HG03457 (cell line): Measurements from ENCODE around the gene SLC20A1.
A peak's percentile ranks its signal among the peaks of the same experiment; 100 is the strongest.

ENCODE experiments used
- ATAC-seq: cut with Tn5 transposase; IDR thresholded peaks from one replicate; pipeline ENCODE4 v1.9.1; 2021; ENCODE audit warnings: moderate number of reproducible peaks; ENCODE audit not compliant: unreplicated experiment

SLC20A1 gene

DNA sequence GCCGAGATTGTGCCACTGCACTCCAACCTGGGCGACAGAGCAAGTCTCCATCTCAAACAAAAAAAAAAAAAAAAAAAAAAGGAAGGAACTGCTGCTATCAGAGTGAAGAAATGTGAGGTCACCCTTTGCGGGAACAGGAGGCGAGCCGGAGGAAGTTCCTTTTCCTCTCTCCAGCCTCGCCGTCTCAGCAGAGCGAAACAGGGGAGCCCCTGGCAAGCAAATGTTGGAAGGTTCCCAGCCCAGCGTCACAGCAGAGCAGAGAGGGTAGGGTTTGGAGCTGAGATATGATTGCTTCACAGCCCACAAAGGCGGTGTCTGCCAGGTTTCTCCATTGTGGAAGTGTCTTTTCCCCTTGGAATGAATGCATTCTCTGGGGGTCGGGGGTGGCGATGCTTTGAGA lies 28.5 kb downstream of the SLC20A1 start:
- ATAC-seq, result no peak

DNA sequence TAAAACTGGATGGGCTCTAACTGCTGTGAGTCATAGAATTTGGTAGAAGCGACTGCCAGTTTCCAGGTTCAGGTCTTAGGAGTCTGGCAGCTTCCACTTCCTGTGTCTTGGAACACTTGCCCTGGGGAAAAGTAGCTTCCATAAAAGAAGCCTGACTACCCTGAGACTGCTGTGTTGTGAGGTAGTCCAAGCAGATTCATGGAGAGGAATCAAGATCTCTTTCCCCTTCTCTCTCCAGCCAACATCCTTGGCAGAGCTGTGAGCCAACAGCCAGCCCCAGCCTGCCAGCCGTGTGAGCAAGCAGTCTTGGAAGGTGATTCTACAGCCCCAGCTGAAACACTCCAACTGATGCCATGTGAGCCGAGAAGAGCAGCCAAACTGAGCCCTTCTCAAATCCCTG lies 33.7 kb downstream of the SLC20A1 start:
- ATAC-seq, result no peak

DNA sequence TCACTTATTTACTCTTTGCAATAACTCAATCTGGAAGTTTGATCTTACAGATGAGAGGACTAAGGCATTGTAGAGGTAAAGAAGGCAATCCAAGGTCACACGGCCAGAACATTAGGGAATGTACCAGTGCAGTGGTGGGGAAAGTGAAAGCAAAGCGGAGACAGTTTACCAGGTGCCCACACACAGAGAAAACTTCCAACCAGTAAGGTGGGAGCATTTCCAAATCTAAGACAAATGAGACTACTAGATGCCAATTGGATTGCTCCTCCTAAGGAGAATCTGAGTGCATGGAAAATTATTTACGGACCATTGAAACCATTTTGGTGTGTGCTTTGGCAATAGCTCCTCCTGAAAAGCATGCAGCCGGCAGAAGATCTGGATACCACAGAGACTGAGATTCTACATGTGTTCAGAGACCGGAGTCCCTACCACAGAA lies 34.9 kb downstream of the SLC20A1 start:
- ATAC-seq, result no peak

DNA sequence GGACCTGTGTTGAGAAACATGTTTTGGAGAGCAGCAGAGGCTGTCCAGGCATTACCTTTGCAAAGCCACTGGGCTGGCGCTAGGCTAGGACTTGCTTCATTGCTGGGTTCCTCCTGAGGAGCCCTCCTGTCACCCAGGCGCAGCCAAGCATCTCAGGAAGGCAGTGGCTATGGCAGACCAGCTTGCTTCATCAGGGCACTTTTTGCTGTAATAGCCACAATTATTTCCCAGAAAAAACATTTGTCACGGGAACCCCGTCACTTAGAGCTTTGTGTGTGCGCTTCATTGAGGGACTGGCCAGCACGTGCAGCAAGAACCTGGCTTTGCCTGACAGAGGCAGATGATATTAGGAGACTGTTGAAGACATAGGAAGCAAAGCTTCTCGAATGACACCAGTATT lies 36.4 kb downstream of the SLC20A1 start:
- no peak for ATAC-seq

DNA sequence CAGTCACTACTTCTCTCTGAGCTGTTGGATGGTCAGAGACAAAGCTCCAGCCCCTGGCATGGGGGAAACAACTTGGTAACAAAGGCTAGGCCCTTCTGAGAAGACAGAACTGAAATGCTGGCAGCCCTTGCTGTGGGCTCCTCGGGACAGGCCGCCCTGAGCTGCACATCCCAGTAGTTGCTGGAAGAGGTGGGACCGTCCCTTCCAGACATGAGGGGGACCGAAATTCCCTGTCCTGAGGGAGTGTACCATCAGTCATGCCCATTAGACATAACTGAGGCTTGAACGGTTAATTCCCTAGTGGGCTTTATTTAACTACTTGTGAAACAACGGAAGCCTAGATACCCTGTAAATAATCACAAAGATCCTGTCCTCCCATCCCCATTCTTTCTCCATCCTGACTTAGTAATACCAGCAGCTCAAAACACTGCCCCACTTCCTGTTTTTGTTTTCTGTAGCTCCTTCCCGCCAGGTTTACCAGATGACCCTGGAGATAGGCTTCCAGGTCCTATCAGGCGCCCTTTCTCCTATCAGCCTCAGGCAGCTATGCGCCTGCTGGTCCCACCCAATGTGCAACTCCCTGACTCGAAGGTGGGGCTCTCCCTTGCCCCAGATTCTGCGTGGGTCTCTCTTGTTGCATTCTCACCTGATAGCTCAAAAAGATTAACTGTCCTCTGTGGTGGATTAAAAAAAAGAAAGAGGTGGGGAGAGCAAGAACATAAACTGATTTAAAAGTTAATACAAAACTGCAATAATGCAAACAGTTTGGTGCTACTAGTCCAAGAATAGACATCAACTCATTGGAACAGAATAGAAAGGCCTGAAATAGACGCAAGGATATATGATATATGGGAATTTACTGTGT lies 38.0 kb downstream of the SLC20A1 start:
- no peak for ATAC-seq

DNA sequence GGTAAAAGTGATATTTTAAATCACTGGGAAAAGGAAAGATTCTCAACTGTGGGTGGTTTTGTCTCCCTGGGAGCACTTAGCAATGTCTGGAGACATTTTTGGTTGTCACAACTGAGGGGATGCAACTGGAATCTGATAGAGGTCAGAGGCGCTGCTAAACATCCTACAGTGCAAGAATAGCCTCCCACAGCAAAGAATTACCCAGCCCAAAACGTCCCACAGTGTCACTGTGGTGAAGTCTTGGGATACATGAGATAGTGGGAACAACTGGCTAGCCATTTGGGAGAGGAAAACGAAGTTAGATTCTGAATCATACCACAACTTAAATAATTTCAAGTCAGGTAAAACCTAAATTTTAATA lies 38.7 kb downstream of the SLC20A1 start:
- ATAC-seq, result no peak

DNA sequence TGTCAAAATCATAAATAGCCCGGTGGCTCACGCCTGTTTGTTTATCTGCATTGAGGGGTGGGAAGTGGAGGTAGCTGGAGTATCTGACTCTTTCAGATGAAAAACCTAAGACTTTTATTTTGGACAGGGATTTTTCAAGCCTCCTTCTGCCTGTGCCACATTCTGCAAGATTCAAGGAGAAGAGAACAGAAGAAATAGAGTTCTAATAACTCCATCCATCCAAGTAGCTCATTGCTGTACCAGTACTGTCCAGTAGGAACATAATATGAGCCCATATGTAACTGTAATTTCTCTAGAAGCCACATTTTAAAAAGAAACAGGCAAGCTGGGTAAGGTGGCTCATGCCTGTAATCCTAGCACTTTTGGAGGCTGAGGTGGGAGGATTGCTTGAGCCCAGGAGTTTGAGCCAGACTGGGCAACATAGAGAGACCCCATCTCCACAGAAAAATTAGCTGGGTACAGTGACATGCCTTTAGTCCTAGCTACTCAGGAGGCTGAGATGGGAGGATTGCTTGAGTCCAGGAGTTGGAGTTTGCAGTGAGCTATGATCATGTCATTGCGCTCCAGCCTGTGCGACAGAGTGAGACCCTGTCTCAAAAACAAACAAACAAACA lies 39.6 kb downstream of the SLC20A1 start:
- no peak for ATAC-seq

DNA sequence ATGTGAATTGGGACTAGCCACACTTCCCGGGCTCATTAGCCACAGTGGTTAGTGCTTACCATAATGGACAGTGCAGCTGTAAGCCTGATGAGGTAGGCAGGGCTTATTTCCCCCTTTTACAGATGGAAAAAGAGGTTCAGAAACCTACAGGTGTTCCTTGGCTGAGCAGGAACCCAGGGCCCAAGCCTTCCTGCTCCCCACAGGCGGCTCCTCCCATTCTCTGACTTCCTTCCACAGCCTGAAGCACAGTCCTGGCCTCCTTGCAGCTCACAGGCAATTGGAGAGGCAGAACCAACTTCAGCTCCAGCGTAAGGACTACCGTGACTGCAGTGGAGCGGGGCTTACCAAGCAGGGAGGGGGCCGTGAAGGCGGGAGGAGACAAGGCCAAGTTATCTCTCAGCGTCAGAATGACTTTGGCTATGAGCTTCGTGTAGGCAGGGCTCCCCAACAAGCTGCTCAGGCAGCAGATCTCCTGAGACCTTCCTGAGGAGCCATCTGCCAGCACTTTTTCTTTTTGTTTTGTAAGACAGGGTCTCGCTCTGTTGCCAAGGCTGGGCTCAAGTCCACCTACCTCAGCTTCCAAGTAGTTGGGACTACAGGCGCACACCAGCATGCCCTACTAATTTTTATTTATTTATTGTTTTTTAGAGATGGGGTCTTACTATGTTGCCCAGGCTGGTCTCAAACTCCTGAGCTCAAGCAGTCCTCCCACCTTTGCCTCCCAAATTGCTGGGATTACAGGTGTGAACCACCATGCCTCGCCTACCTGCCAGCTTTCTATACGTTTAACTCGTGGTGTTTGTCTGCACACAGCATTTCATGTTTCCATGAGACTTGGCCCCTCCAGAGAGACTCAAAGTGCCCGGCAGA lies 40.8 kb downstream of the SLC20A1 start:
- ATAC-seq, result no peak

DNA sequence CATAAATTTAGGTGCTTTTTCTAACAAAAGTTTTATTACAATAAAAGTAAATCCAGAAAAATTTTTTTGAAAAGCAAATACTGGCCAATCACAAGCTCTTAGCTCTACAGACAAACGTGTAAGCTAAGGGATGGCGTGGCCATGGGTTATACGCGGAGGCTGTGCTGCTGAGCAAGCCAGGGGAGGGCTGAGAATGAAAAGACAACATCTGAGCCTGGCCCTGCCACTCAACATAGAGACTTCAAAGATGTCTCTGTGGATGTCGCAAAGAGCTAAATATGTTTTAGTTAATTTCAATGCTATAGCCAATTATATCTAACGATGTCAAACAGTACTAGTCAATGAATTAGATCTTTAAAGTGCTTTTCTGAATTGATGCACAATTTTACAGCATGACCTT lies 41.8 kb downstream of the SLC20A1 start:
- no peak for ATAC-seq

DNA sequence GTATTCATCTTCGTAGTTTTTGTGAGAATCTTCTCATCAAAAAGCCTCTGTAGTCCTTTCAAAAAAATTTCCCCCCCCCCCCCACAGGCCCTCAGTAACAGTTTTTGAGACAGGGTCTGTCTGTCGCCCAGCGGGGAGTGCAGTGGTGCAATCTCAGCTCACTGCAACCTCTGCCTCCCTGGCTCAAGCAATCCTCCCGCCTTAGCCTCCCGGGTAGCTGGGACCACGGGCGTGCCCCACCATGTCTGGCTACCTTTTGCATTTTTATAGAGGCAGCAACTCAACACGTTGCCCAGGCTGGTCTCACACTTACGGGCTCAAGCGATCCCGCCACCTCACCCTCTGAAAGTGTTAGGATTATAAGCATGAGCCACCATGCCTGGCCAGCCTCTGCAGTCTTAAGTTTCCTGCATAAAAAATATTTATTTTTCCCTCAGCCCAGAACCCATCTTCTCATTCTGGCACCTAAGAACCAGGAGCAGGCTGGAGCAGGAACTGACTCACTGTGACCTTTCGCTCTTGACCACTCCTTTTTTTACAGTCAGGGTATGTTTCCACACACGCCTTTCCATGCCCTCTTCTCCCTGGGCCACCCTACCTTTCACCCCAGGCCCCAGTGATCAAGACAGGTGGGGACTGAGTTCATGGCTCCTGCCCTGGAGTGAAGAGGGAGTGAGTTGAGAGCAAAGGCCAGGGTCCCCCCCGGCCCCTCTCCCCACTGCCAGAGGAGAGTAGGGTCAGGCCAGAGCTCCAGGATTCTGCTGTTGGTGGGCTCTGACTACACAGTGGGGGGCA lies 42.5 kb downstream of the SLC20A1 start:
- ATAC-seq, result no peak

DNA sequence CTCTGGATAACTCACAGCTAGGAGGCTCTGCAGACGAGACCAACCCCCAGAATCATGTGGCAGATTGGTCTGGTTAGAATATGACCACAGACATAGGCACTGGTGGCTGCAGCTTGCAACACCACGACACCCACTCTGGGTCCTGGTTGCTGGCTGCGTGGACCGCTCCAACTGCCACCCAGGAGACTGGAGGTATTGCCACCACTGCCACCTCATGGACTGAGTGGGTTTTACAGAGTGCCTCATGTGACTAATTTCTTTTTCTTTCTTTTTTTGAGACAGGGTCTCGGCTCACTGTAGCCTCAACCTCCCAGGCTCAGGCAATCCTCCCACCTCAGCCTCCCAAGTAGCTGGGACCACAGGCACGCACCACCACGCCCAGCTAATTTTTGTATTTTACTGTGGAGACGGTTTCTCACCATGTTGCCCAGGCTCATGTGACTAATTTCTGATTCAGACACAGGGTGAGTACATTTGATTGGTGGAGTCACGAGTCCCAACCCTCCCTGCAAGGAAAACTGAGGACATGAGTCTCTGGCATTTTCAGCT lies 45.2 kb downstream of the SLC20A1 start:
- ATAC-seq, result no peak

DNA sequence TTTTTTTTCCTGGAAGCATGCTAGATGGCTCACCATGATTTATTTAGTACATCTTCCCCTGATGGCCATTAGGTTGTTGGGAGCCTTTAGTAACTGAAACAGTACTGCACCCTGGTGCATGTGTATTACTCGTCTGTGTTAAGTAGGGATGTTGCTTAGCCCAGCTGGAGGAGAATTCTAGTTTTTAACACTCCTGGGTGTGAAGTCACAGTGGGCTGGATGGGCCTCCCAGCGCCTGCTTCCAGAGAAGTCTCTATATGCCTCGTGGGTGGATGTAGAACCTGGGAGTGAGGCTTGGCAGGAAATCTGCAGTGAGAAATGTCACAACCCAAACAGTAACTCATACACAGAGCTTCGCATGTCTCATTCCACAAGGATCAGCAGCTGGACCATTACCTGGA lies 46.1 kb downstream of the SLC20A1 start:
- ATAC-seq, result no peak

DNA sequence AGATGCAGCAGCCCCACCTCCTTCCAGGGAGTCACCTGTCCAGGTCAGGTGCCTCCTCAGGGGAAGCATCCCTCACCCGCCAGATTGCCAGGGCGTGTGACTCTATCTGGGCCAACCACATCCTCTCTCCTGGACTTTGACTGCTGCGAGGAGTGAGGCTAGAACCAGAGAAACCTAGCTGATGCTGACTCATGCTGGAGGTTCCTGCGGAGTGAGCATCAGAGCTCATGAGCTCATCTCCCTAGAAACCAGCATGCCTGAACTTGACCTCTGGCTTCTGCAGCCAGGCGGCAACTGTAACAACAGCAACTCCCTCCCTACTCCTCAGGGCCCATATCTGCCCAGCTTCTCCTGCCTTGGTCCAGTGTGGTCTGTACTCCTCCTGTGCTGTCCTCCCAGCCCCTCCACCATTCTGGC lies 46.8 kb downstream of the SLC20A1 start:
- peak; percentile 63 for ATAC-seq

DNA sequence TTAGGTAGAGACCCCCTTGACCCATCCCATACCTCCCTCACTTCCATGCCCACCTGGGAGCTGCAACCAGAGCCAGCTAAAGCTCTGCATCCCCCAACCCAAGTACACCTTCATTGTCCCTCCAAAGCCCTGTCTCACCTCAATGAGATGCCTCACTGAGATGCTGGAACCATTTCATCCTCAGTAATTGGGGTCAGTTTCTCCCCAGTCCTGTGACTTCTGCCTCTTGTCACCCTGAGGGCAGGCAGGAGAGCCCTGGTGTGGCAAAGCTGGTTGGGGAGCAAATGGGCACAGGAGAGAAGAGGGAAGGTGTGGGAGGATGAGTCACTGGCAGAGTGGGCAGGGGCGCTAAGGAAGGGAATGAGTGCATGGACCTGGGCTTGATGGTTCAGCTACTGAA lies 47.2 kb downstream of the SLC20A1 start:
- peak; percentile 4 for ATAC-seq

DNA sequence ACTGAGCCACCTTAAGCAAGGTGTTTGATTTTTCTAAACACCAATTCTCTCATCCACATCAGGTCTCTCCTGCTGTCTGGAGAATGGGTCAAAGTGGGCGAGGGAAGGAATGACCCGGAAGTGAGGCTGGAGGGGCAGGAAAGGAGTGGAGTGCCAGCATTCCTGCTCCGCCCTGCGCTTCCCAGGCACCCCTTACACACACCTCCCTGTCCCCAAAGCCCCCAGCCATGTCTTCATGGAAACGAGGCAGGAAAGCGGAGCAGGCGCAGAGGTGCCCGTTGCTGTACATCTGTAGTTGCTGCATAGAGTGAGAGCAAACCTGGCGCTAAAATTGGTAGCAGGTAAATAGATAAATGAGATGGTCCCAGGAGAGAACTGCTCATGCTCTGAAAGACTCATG lies 47.9 kb downstream of the SLC20A1 start:
- no peak for ATAC-seq

DNA sequence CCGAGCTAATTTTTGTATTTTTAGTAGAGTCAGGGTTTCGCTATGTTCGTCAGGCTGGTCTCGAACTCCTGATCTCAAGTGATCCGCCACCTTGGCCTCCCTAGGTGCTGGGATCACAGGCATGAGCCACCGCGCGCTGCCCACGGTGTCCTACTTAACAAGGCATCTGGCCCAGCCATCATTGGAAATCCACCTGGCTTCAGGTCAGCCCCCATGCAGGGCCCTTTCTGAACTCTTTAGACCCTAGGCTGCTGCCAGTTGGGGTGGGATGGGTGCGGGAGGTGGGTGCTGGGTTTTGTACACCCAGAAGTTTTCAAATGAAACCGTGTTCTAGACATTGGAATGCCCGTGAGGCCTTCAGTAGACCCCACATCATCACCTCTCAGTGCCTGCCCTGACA lies 48.4 kb downstream of the SLC20A1 start:
- ATAC-seq, result no peak

DNA sequence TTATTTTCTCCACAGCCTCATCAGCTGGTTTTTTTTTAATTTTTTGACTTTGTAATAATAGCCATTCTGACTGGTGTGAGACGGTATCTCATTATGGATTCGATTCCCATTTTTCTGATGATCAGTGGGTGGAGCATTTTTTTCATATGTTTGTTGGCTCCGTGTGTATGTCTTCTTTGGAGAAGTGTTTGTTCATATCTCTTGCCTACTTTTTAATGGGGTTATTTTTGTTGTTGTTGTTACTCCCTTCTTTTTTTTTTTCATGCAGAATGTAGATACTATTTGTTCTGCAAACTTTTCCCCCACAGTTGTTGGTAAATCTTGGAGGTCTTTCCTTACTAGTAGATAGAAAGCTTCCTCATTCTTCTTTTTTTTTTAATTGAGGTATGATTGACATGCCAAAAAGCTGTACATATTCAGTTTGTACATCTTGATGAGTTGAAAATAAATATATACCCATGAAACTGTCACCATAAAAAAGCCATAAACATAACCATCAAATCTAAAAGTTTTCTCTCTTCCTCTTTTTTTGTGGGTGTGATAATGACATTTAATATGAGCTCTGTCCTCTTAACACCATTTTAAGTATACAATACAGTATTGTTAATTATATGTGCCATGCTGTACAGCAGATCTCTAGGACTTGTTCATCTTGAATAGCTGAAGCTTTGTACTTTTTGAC lies 53.2 kb downstream of the SLC20A1 start:
- no peak for ATAC-seq

DNA sequence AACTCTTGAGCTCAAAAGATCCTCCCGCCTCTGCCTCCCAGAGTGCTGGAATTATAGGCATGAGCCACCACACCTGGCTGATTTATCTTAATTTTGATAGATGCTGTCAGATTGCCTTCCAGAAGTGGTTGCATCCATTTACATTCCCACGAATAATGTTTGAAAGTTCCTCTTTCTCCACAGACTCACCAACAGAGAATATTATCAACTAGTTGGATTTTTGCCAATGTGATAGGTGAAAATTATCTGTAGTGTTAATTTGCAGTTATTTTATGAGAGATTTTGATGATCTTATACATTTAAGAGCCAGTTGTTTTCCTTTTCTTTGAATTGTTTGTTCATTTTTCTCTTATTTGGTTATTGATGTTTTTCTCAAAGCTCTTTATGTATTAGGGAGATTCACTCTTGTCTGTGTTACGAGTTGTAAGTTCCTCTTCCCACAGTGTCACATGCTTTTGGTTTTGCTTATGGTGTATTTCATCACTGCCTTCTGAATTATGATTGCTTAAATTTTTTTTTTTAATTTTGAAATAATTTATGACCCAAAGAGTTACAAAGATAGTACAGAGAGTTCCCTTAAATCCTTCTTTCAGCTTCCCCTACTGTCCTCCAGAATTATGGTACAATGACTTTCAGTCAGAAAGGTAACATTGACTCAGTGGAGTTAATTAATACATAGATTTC lies 54.4 kb downstream of the SLC20A1 start:
- no peak for ATAC-seq

DNA sequence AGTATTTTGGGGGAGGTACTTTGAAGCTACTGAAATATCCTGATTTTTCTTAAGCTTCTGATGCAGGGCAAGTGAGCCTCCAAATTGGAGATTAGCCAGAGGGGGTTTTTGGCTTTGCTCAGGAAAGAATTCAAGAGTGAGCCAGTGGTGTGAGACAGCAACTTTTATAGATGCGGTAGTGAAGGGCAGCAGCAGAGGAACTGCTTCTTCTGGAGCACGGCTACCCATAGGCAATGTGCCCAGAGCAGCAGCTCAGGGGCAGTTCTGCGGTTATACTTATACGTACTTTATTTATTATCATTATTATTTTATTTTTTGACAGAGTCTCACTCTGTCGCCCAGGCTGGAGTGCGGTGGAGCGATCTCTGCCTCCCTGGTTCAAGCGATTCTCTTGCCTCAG lies 55.3 kb downstream of the SLC20A1 start:
- no peak for ATAC-seq
